A549 (cell line): ENCODE results near the gene RCE1. TPM values are rescaled to one million over a fixed set of nuclear protein-coding genes. Genes with fewer than 3 reads are reported as not detected.

Experiments used
- ATAC-seq, 2 experiments: fragments of 200-7000 bp in 1 of 2; fragments of >200 bp in 1 of 2; cut with Nextera tagmentation in 1 of 2; cut with Tn5 transposase in 1 of 2; 3 replicates each; pipeline versions ENCODE4 v1.8.0 to v1.9.1; 2018 to 2020; ENCODE audit warnings: mild to moderate bottlenecking in 1 of 2, moderate library complexity in 1 of 2
- CTCF ChIA-PET: fragments of 300-600 bp; sonication (Branson Sonifier 250); formaldehyde crosslinking; extraction: SDS; loops from one replicate; lab custom pipeline; 2021; ENCODE audit warnings: antibody characterized with exemption, inconsistent platforms; lab: Yijun Ruan, JAX
- POLR2A ChIA-PET: fragments of 350-600 bp; formaldehyde crosslinking; extraction: SDS; loops from one replicate; lab custom pipeline; 2021; ENCODE audit warnings: antibody characterized with exemption, inconsistent platforms; lab: Yijun Ruan, JAX
- DNase-seq, 2 experiments: peaks; one replicate each; pipeline versions ENCODE4 v3.0.0 to v3.0.0-alpha.2; 2011 to 2016; ENCODE audit warnings: low read depth in 1 of 2, low spot score in 1 of 2
- FAIRE-seq: peaks from 2 replicates; lab custom pipeline; 2011; peaks lifted over from hg19 to GRCh38; lab: Jason Lieb, UNC
- H3K27ac ChIP-seq, 2 experiments: fragments of >200 bp; sonication (Bioruptor Twin); formaldehyde crosslinking; 3 replicates each; pipeline ENCODE4 v1.5.1; 2016 to 2017
- H3K4me1 ChIP-seq: fragments of >200 bp; sonication (Bioruptor Twin); formaldehyde crosslinking; 3 replicates; pipeline ENCODE4 v1.6.1; 2016
- H3K4me2 ChIP-seq: fragments of >200 bp; sonication (Bioruptor Twin); formaldehyde crosslinking; 3 replicates; pipeline ENCODE4 v1.6.1; 2016
- H3K4me3 ChIP-seq: fragments of >200 bp; sonication (Bioruptor Twin); formaldehyde crosslinking; 3 replicates; pipeline ENCODE4 v1.5.1; 2016
- H3K9me3 ChIP-seq: fragments of >200 bp; sonication (Bioruptor Twin); formaldehyde crosslinking; 3 replicates; pipeline ENCODE4 v1.6.1; 2016
- CHD2 ChIP-seq: fragments of 150-350 bp; IDR thresholded peaks from 2 replicates; pipeline ENCODE4 v1.6.1; 2014; ENCODE audit warnings: low read length; ENCODE audit not compliant: partially characterized antibody
- CHD4 ChIP-seq: fragments of 200-600 bp; sonication (generic); IDR thresholded peaks from 2 replicates; pipeline ENCODE4 v1.6.1; 2016; ENCODE audit warnings: antibody characterized with exemption, mild to moderate bottlenecking, borderline replicate concordance
- EHMT2 ChIP-seq: fragments of 200-600 bp; sonication (generic); IDR thresholded peaks from 2 replicates; pipeline ENCODE4 v1.6.1; 2016; ENCODE audit warnings: antibody characterized with exemption, low read depth, mild to moderate bottlenecking, moderate library complexity
- EP300 ChIP-seq, 2 experiments: fragments of >200 bp; sonication (Bioruptor Twin); formaldehyde crosslinking; IDR thresholded peaks; 2 replicates in 1 of 2; 3 replicates in 1 of 2; pipeline ENCODE4 v1.6.1; 2016 to 2017
- FOSL2 ChIP-seq, 2 experiments: fragments of 450-650 bp in 1 of 2; fragments of >200 bp in 1 of 2; sonication (Bioruptor Twin) in 1 of 2; formaldehyde crosslinking; IDR thresholded peaks; 2 replicates each; pipeline versions ENCODE4 v1.5.0 to v1.6.1; 2016 to 2020; ENCODE audit warnings: mild to moderate bottlenecking in 1 of 2, moderate library complexity in 1 of 2
- HEYL ChIP-seq: fragments of 250-450 bp; sonication (Bioruptor Pico); IDR thresholded peaks from 2 replicates; pipeline ENCODE4 v1.8.0; 2021; ENCODE audit warnings: mild to moderate bottlenecking, moderate library complexity
- HOXB5 ChIP-seq: fragments of 250-450 bp; sonication (Bioruptor Pico); IDR thresholded peaks from 2 replicates; pipeline ENCODE4 v1.5.0; 2020; ENCODE audit warnings: mild to moderate bottlenecking, moderate library complexity
- JUN ChIP-seq, 2 experiments: fragments of >200 bp; sonication (Bioruptor Twin); formaldehyde crosslinking; IDR thresholded peaks; 2 replicates in 1 of 2; 3 replicates in 1 of 2; pipeline ENCODE4 v1.6.1; 2016 to 2017
- NFE2L2 ChIP-seq: fragments of 150-350 bp; conservative IDR thresholded peaks from 2 replicates; pipeline ENCODE4 v1.6.1; 2014; ENCODE audit warnings: low read length
- PHF8 ChIP-seq: fragments of 200-600 bp; sonication (generic); IDR thresholded peaks from 2 replicates; pipeline ENCODE4 v1.6.1; 2016; ENCODE audit warnings: low read depth, mild to moderate bottlenecking, antibody characterized with exemption, moderate library complexity, borderline replicate concordance
- POLR2AphosphoS2 ChIP-seq: conservative IDR thresholded peaks from 2 replicates; pipeline ENCODE4 v1.6.1; 2012; ENCODE audit warnings: low read length, improper control_type of control experiment, inconsistent platforms
- RAD21 ChIP-seq, 2 experiments: fragments of >200 bp in 1 of 2; sonication (Bioruptor Twin) in 1 of 2; formaldehyde crosslinking in 1 of 2; IDR thresholded peaks in 1 of 2; conservative IDR thresholded peaks in 1 of 2; 2 replicates in 1 of 2; 3 replicates in 1 of 2; pipeline ENCODE4 v1.6.1; 2012 to 2018; ENCODE audit warnings: inconsistent platforms in 1 of 2
- SMC3 ChIP-seq: fragments of >200 bp; sonication (Bioruptor Twin); formaldehyde crosslinking; IDR thresholded peaks from 3 replicates; pipeline ENCODE4 v1.6.1; 2018; ENCODE audit warnings: inconsistent platforms
- ZFP36 ChIP-seq: fragments of 450-650 bp; IDR thresholded peaks from 2 replicates; pipeline ENCODE4 v1.6.1; 2014; ENCODE audit warnings: borderline replicate concordance; ENCODE audit not compliant: partially characterized antibody
- ZNF302 ChIP-seq: fragments of 250-450 bp; sonication (Bioruptor Pico); IDR thresholded peaks from 2 replicates; pipeline ENCODE4 v1.9.0; 2021; ENCODE audit warnings: inconsistent platforms, mild to moderate bottlenecking, moderate library complexity
- WGBS: methylation state at CpG from one replicate; pipeline ENCODE4 v1.1.6; 2017; ENCODE audit errors: missing lambda C conversion rate; 5-methylcytosine and 5-hydroxymethylcytosine counted together
- polyA plus RNA-seq, 4 experiments: library from polyadenylated mRNA; depleted of rRNA in 3 of 4; stranded (reverse); fragments of >200 nt; fragmentation: RNase III in 1 of 4; extraction: RNeasy Plus Mini Kit Qiagen cat#74134 plus additional on column Dnase treatment in 1 of 4; gene quantifications; 2 replicates in 3 of 4; 3 replicates in 1 of 4; pipeline ENCODE4 v1.2.3, GENCODE V29; 2011 to 2017
- TF ChIP-seq, protein P1 (sequence below): IDR thresholded peaks from 2 replicates; pipeline ENCODE4 v1.6.1; 2012
- TF ChIP-seq, protein P2 (sequence below): IDR thresholded peaks from 2 replicates; pipeline ENCODE4 v1.6.1; 2012
- TF ChIP-seq, protein P3 (sequence below): fragments of 250-450 bp; sonication (Bioruptor Pico); IDR thresholded peaks from 2 replicates; pipeline ENCODE4 v1.5.0; 2021; ENCODE audit warnings: mild to moderate bottlenecking, moderate library complexity, borderline replicate concordance
- TF ChIP-seq, protein P4 (sequence below): fragments of >200 bp; sonication (Bioruptor Twin); formaldehyde crosslinking; IDR thresholded peaks from 3 replicates; pipeline ENCODE4 v1.5.1; 2016
- TF ChIP-seq, protein P5 (sequence below): fragments of 200-600 bp; sonication (generic); IDR thresholded peaks from 2 replicates; pipeline ENCODE4 v1.6.1; 2016; ENCODE audit warnings: antibody characterized with exemption, mild to moderate bottlenecking, moderate library complexity

Gene RCE1
- polyA plus RNA-seq, 2 of the 4 experiments (the other 2 are of a cell fraction) = 20.3 to 23.3 TPM

DNA sequence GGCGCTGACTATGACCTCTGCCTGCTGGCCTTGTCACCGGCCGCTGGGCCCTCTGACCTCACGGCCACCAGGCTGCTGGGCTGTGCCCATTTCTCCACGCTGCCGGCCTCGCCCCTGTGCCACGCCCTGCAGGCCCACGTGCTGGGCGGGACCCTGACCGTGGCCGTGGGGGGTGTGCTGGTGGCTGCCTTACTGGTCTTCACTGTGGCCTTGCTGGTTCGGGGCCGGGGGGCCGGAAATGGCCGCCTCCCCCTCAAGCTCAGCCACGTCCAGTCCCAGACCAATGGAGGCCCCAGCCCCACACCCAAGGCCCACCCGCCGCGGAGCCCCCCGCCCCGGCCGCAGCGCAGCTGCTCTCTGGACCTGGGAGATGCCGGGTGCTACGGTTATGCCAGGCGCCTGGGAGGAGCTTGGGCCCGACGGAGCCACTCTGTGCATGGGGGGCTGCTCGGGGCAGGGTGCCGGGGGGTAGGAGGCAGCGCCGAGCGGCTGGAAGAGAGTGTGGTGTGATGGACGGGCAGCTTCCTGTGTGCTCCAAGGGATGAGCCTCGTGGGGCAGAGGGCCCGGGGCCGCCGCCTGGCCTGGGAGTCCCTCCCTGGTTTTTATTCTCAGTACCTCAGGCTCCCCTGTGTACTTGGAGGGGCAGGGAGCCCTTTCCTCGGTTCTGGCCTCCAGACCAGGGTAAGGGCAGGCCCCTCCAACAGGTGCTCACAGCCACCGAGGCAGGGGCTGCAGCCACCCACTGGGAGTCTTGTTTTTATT is 16.6 kb downstream of the RCE1 start:
- peak overlapping the region; percentile 38 for H3K4me2 ChIP-seq
- peak overlapping the region; percentile 30 to 79; a peak in 5 of 6 replicates for H3K27ac ChIP-seq
- WGBS = 66% methylated on average over 25 of the region's 41 CpGs
- ChIA-PET CTCF (interaction anchor here (0.5 to 2.9 kb wide), 6 partner anchors 10 to 249 kb away, joined by 3 to 17 read pairs (median 8); partner anchors contain the start of gene C11orf86), POLR2A (no interaction called here)
- ATAC-seq (no peak), DNase-seq (peak in 1 of 2 experiments; percentile 40), FAIRE-seq (no peak)
- H3K4me1 ChIP-seq = peaks cover 34% of the 10 kb centered on the region
- no peaks in the 10 kb centered on the region for H3K9me3 ChIP-seq
- TF ChIP-seq POLR2AphosphoS2 = 0 out of 2 replicates have a peak, but pooled peaks have one; percentile 16
- no peak for TF ChIP-seq FOSL2 (IDR thresholded peaks at IDR 0.05)
- TF ChIP-seq FOSL2 (CRISPR knock-in tag; IDR thresholded peaks at IDR 0.05) = no peak
- TF ChIP-seq SMC3 = no peak
- no peak for TF ChIP-seq JUN (IDR thresholded peaks at IDR 0.05)
- TF ChIP-seq, protein P1, sequence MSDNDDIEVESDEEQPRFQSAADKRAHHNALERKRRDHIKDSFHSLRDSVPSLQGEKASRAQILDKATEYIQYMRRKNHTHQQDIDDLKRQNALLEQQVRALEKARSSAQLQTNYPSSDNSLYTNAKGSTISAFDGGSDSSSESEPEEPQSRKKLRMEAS = peak; percentile 57
- TF ChIP-seq, protein P2, sequence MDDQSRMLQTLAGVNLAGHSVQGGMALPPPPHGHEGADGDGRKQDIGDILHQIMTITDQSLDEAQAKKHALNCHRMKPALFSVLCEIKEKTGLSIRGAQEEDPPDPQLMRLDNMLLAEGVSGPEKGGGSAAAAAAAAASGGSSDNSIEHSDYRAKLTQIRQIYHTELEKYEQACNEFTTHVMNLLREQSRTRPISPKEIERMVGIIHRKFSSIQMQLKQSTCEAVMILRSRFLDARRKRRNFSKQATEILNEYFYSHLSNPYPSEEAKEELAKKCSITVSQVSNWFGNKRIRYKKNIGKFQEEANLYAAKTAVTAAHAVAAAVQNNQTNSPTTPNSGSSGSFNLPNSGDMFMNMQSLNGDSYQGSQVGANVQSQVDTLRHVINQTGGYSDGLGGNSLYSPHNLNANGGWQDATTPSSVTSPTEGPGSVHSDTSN = peak; percentile 14; the same call in 1 of the 2 replicates
- H3K4me3 ChIP-seq = no peak overlapping the region

DNA sequence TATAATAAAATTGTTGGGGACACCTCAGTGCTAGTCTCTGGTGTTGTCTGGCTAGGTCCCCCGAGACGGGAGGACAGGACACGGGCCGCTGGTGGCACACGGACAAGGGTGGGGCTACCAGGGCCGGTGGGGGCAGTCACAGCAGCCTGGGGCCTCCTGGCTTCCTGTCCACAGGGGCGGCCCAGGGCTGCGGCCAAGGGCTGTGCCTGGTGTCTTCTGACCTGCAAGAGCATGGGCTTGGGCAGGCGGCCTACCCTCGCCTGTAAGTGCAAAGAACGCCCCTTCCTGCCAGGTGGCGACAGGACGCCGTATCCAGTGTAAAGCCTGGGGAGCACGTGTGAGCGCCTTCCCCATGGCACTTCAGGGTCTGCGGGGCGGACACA is 17.2 kb downstream of the RCE1 start:
- ChIA-PET POLR2A (no interaction called here), CTCF (interaction anchor here (0.5 to 2.5 kb wide), 7 partner anchors 9 to 249 kb away, joined by 3 to 9 read pairs (median 6); no protein-coding TSS in a partner anchor)
- DNase-seq = peak in 1 of 2 experiments; percentile 48
- H3K4me2 ChIP-seq = no peak overlapping the region
- TF ChIP-seq FOSL2 (IDR thresholded peaks at IDR 0.05) = no peak
- no peak for TF ChIP-seq FOSL2 (CRISPR knock-in tag; IDR thresholded peaks at IDR 0.05)
- no peak for TF ChIP-seq HOXB5 (CRISPR knock-in tag)
- TF ChIP-seq RAD21 (conservative IDR thresholded peaks at IDR 0.05 in 1 of 2, IDR thresholded peaks at IDR 0.05 in 1 of 2) = peak in 1 of 2 experiments; percentile 26; a peak in 1 of 5 replicates
- TF ChIP-seq SMC3 = 0 out of 3 replicates have a peak, but pooled peaks have one; percentile 6
- H3K9me3 ChIP-seq = no peaks in the 10 kb centered on the region
- no peak for ATAC-seq
- no peak overlapping the region for H3K4me3 ChIP-seq
- H3K27ac ChIP-seq = peak overlapping the region in 1 of 2 experiments; percentile 79; a peak in 2 of 6 replicates
- peaks cover 28% of the 10 kb centered on the region for H3K4me1 ChIP-seq
- WGBS = 86% methylated on average over 16 of the region's 18 CpGs
- no peak for FAIRE-seq

DNA sequence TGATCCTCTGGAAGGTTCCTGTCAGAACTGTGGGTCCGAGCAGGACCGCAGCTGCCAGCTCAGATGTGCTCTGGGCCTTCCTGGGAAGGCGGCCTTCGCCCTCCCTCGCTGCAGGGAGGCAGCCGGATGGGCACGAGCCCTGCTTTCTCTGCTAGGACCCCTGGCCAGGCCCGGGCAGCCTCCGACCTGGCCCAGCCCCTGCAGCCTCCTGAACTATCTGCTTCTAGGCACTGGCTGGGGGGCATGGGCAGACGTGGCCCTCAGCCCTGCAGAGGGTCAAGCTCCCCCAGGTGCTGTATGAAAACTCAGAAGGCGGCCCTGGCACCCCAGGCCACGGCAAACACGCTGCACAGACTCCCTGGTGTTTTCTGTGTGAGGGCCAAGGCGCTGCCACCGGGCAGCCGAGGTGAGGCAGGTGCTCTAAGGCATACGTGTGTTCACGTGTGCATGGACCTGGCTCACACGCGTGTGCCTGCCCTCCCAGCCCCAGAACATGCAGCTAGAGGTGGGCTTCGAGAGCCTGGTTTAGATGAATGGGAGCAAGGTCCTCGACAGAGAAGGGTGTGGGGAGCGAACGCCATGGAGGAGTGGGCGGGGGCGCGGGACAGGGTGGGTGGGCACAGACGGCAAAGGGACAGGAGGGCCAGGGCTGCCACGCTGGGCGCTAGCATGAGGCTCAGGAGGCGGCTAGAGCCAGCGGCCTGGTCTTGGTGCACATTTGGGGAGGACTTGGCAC is 18.0 kb downstream of the RCE1 start:
- CTCF ChIA-PET = interaction anchor here (0.8 to 2.5 kb wide), 7 partner anchors 9 to 119 kb away, joined by 3 to 9 read pairs (median 6); no protein-coding TSS in a partner anchor
- 96% methylated on average over 13 of the region's 32 CpGs for WGBS
- ATAC-seq (no peak), FAIRE-seq (no peak), DNase-seq (no peak)
- POLR2A ChIA-PET = no interaction called here
- Histone ChIP-seq H3K4me1 (peaks cover 24% of the 10 kb centered on the region), H3K27ac (peak overlapping the region in 1 of 2 experiments; percentile 25; a peak in 1 of 6 replicates), H3K4me3 (no peak overlapping the region), H3K9me3 (no peaks in the 10 kb centered on the region), H3K4me2 (no peak overlapping the region)
- TF ChIP-seq, protein P3, sequence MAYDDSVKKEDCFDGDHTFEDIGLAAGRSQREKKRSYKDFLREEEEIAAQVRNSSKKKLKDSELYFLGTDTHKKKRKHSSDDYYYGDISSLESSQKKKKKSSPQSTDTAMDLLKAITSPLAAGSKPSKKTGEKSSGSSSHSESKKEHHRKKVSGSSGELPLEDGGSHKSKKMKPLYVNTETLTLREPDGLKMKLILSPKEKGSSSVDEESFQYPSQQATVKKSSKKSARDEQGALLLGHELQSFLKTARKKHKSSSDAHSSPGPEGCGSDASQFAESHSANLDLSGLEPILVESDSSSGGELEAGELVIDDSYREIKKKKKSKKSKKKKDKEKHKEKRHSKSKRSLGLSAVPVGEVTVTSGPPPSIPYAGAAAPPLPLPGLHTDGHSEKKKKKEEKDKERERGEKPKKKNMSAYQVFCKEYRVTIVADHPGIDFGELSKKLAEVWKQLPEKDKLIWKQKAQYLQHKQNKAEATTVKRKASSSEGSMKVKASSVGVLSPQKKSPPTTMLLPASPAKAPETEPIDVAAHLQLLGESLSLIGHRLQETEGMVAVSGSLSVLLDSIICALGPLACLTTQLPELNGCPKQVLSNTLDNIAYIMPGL (CRISPR knock-in tag) = no peak
- TF ChIP-seq, protein P4, sequence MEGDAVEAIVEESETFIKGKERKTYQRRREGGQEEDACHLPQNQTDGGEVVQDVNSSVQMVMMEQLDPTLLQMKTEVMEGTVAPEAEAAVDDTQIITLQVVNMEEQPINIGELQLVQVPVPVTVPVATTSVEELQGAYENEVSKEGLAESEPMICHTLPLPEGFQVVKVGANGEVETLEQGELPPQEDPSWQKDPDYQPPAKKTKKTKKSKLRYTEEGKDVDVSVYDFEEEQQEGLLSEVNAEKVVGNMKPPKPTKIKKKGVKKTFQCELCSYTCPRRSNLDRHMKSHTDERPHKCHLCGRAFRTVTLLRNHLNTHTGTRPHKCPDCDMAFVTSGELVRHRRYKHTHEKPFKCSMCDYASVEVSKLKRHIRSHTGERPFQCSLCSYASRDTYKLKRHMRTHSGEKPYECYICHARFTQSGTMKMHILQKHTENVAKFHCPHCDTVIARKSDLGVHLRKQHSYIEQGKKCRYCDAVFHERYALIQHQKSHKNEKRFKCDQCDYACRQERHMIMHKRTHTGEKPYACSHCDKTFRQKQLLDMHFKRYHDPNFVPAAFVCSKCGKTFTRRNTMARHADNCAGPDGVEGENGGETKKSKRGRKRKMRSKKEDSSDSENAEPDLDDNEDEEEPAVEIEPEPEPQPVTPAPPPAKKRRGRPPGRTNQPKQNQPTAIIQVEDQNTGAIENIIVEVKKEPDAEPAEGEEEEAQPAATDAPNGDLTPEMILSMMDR = no peak
- TF ChIP-seq NFE2L2 (no peak), PHF8 (no peak), EHMT2 (no peak), CHD2 (no peak), CHD4 (no peak), HEYL (no peak), ZNF302 (CRISPR knock-in tag) (no peak), ZFP36 (no peak), EP300 (IDR thresholded peaks at IDR 0.05) (no peak)
- TF ChIP-seq, protein P5, sequence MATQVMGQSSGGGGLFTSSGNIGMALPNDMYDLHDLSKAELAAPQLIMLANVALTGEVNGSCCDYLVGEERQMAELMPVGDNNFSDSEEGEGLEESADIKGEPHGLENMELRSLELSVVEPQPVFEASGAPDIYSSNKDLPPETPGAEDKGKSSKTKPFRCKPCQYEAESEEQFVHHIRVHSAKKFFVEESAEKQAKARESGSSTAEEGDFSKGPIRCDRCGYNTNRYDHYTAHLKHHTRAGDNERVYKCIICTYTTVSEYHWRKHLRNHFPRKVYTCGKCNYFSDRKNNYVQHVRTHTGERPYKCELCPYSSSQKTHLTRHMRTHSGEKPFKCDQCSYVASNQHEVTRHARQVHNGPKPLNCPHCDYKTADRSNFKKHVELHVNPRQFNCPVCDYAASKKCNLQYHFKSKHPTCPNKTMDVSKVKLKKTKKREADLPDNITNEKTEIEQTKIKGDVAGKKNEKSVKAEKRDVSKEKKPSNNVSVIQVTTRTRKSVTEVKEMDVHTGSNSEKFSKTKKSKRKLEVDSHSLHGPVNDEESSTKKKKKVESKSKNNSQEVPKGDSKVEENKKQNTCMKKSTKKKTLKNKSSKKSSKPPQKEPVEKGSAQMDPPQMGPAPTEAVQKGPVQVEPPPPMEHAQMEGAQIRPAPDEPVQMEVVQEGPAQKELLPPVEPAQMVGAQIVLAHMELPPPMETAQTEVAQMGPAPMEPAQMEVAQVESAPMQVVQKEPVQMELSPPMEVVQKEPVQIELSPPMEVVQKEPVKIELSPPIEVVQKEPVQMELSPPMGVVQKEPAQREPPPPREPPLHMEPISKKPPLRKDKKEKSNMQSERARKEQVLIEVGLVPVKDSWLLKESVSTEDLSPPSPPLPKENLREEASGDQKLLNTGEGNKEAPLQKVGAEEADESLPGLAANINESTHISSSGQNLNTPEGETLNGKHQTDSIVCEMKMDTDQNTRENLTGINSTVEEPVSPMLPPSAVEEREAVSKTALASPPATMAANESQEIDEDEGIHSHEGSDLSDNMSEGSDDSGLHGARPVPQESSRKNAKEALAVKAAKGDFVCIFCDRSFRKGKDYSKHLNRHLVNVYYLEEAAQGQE = no peak
